K562 treated with DMSO at 1 percent for 48 hours (cell line): ENCODE data around the gene KRTAP20-1. TPM values are rescaled to one million over a fixed set of nuclear protein-coding genes. Genes with fewer than 3 reads are reported as not detected.

Source experiments
- total RNA-seq: library from RNA; unstranded; fragments of 300-600 nt; gene quantifications from 2 replicates; pipeline ENCODE4 v1.2.3, GENCODE V29; 2022; ENCODE audit warnings: low replicate concordance; ENCODE audit errors: extremely low read depth

The KRTAP20-1 gene, protein sequence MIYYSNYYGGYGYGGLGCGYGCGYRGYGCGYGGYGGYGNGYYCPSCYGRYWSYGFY
- not detected in 2 replicates for total RNA-seq

DNA sequence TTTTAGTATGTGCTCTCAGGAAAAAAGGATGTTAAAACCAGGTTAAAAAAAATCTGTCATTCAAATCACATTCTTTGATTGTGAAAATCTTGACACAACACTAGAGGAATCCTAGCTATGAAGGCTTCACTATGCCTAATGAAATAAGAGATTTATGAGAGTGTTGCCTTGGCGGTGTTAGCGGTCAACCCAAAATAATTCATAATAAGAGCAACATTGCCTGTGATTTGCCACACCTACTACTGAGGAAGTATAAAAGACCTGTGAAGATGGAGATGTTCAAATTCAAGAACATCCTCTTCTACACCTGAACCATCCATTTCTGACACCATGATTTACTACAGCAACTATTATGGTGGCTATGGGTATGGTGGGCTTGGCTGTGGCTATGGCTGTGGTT is at the start of gene KRTAP20-1:
KRTAP20-1 (plus strand) TSS at position 301 of the 400 bp plus-strand sequence; CDS start at position 331, 30 bp downstream.

DNA sequence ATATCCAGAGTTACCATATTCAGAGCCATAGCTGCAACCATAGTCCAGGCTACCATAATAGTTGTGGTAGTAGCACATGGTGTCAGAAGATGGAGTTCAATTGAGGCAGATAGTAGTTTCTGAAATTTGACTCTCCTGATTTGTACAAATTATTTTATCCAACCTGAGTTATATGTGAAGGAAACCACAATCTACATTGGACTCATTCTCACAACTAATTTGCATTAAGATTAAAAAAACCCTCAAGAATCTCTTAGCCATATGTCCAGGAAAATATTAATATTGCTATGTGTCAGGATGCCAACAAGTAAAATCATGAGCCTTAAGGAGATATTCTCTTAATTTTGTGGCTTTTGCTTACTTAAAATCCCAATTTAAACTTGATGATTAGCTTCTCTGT is 25.9 kb upstream of the KRTAP20-1 start, which contains the start of gene KRTAP22-2:
KRTAP22-2 (minus strand) TSS at position 101 of the 400 bp plus-strand sequence.

DNA sequence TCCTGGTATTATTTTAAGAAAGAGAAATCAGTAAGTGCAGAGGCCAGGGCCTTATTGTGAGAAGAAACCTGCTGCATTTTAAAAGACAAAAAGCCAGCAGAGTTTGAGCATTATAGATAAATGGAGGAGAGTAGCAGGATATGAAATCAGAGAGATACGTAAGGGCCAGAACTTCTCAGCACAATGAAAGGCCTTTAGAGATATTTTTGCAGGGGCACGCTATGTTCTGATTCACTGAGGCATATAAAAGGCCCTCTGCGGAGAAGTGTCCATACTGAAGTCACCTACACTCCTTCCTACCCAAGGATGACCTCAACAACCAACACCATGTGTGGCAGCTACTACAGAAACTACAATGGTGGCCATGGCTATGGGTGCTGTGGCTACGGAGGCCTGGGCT is 24.1 kb upstream of the KRTAP20-1 start, which contains the start of gene KRTAP6-3:
KRTAP6-3 (plus strand) TSS at position 301 of the 400 bp plus-strand sequence; CDS start at position 307, 6 bp downstream.

DNA sequence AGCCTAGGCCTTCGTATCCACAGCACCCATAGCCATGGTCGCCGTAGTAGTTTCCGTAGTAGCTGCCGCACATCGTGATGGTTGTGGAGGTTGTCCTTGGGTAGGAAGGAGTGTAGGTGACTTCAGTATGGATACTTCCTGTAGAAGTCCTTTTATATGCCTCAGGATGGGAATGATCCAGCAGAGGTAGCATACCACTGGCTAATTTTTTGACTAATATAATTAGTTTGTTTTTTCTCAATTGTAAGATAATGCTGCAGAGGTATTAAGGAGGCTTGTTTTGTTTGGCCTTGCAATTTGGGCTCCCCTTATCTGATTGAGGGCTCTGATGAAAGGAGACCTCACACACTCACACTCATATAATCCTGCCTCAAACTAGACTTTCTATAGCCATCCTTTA is 17.4 kb upstream of the KRTAP20-1 start, which contains the start of gene KRTAP6-2:
KRTAP6-2 (minus strand) TSS at position 101 of the 400 bp plus-strand sequence; CDS start at position 73, 28 bp downstream.

DNA sequence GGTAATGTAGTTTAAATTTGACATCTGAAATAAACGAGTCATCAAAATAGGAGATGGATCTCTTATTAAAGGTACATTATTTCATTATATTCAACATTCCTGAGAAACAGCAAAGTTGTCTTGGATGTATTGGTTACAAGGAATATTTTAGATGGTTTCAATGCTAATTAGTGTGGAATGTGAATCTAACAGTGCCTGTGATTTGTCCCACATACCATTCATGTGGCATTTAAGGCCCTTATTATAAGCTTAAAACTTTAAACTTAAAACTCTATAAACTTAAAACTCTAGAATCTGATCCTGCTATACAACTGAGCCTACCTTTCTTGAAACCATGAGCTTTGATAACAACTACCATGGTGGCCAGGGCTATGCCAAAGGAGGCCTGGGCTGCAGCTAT is 15.4 kb upstream of the KRTAP20-1 start, which contains the start of gene KRTAP22-1:
KRTAP22-1 (plus strand) TSS at position 301 of the 400 bp plus-strand sequence.

DNA sequence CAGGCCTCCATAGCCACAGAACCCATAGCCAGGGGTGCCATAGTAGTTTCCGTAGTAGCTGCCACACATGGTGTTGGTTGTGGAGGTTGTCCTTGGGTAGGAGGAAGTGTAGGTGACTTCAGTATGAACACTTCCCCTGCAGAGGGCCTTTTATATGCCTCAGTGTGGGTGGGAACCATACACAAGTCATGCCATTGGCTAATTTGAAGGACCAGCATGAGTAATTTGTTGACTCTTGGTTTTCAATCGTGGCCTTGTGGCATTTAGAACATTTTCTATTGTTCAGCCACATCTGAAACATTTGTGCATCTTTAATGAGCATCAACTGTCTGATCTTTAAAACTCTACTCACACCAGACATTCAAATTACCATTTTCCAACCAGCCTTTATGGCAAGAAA is 2.4 kb upstream of the KRTAP20-1 start, which contains the start of gene KRTAP6-1:
KRTAP6-1 (minus strand) TSS at position 95 of the 400 bp plus-strand sequence; CDS start at position 69, 26 bp downstream.

DNA sequence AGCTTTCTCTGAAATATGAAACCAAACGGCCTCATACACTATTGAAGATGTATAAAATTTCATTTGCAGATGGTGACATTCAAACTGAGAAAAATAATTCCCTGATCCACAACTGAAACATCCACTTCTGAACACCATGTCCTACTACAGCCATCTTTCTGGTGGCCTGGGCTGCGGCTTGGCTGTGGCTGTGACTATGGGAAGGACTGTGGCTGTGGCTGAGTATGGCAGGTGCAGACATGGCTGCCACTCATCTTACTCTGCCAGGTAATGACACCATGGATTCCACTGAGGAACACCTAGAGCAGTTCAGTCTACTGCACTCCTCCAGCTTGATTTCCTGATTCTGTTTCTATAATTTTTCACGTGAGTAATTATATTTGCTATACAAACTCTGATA is 4.3 kb downstream of the KRTAP20-1 start, which contains the start of gene KRTAP20-4:
KRTAP20-4 (plus strand) TSS at position 106 of the 400 bp plus-strand sequence.

DNA sequence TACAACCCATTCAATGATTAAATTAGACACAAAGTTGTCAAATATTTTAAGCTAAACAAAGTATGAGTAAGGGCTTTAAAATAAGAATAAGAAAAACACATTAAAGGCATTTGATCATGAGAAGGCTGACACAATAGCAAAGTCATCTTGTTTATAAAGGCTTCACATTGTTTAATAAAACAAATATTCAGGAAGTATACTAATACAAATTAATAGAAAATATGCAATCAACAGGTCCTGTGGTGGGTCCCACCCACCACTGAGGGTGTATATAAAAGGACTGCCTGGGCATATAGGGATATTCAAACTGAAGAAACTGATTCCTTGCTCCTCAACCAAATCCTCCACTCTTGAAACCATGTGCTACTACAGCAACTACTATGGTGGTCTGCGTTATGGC is 18.7 kb downstream of the KRTAP20-1 start, which contains the start of gene KRTAP20-2:
KRTAP20-2 (plus strand) TSS at position 301 of the 400 bp plus-strand sequence; CDS start at position 359, 58 bp downstream.

DNA sequence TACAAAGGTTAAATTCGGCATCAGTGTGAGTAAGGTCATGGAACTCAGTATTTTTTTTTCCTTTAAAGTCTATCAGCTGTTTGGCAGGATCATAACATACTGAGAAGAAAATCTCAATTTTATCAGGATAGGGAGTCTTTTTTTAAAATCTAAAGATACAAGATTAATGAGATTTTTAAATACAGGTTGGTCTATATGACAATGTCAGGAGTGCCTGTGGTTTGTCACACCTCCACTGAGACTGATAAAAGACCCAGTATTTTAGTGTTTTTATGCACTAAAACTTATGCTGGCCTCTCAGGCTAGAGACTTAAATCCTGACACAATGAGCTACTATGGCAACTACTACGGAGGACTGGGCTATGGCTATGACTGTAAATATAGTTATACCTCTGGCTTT is 26.3 kb downstream of the KRTAP20-1 start, which contains the start of gene KRTAP20-3:
KRTAP20-3 (plus strand) TSS at position 301 of the 400 bp plus-strand sequence.

Other genes with a start within 250 kb of the KRTAP20-1 start
- gene KRTAP13-2, start 244.2 kb upstream of the KRTAP20-1 start, total RNA-seq = not detected in 2 replicates
- not detected in 2 replicates for gene KRTAP13-1, start 220.4 kb upstream of the KRTAP20-1 start, total RNA-seq
- gene KRTAP13-3, start 190.5 kb upstream of the KRTAP20-1 start, total RNA-seq = not detected in 2 replicates
- gene KRTAP13-4, start 186.2 kb upstream of the KRTAP20-1 start, total RNA-seq = not detected in 2 replicates
- gene KRTAP15-1, start 176.2 kb upstream of the KRTAP20-1 start, total RNA-seq = not detected in 2 replicates
- gene KRTAP19-1, start 136.1 kb upstream of the KRTAP20-1 start, total RNA-seq = not detected in 2 replicates
- not detected in 2 replicates for gene KRTAP19-2, start 129.0 kb upstream of the KRTAP20-1 start, total RNA-seq
- not detected in 2 replicates for gene KRTAP19-3, start 124.4 kb upstream of the KRTAP20-1 start, total RNA-seq
- not detected in 2 replicates for gene KRTAP19-4, start 119.3 kb upstream of the KRTAP20-1 start, total RNA-seq
- gene KRTAP19-5, start 114.3 kb upstream of the KRTAP20-1 start, total RNA-seq = not detected in 2 replicates
- gene KRTAP19-6, start 74.6 kb upstream of the KRTAP20-1 start, total RNA-seq = not detected in 2 replicates
- not detected in 2 replicates for gene KRTAP19-7, start 55.1 kb upstream of the KRTAP20-1 start, total RNA-seq
- gene KRTAP22-2, start 26.0 kb upstream of the KRTAP20-1 start, total RNA-seq = not detected in 2 replicates
- gene KRTAP6-3, start 24.0 kb upstream of the KRTAP20-1 start, total RNA-seq = not detected in 2 replicates
- not detected in 2 replicates for gene KRTAP6-2, start 17.5 kb upstream of the KRTAP20-1 start, total RNA-seq
- gene KRTAP22-1, start 15.3 kb upstream of the KRTAP20-1 start, total RNA-seq = not detected in 2 replicates
- not detected in 2 replicates for gene KRTAP6-1, start 2.5 kb upstream of the KRTAP20-1 start, total RNA-seq
- gene KRTAP20-4, start 4.2 kb downstream of the KRTAP20-1 start, total RNA-seq = not detected in 2 replicates
- not detected in 2 replicates for gene KRTAP20-2, start 18.8 kb downstream of the KRTAP20-1 start, total RNA-seq
- gene KRTAP20-3, start 26.4 kb downstream of the KRTAP20-1 start, total RNA-seq = not detected in 2 replicates
- gene KRTAP21-3, start 102.4 kb downstream of the KRTAP20-1 start, total RNA-seq = not detected in 2 replicates
- gene KRTAP21-2, start 130.8 kb downstream of the KRTAP20-1 start, total RNA-seq = not detected in 2 replicates
- not detected in 2 replicates for gene KRTAP21-1, start 139.0 kb downstream of the KRTAP20-1 start, total RNA-seq
- gene KRTAP8-1, start 196.8 kb downstream of the KRTAP20-1 start, total RNA-seq = not detected in 2 replicates
- gene KRTAP7-1, start 213.3 kb downstream of the KRTAP20-1 start, total RNA-seq = not detected in 2 replicates